Measurements from ENCODE around the gene HYCC1.
"Not testable (repeated sequence)": the region's sequence is repeated elsewhere in the genome, so short reads cannot be mapped to it uniquely, and the experiment has no call there.

The HYCC1 gene

GRCh38 chr7:23013715-23014649 lies at the start of gene HYCC1:
Gene HYCC1 (minus strand): TSS chr7:23014130. CDS start chr7:22991111, 23,019 bp downstream.
- peak; percentile 98 for DNase-seq (ENCODE audit: low spot score)

- DNase-seq (ENCODE audit: low spot score): no peak
These were observed 48.5 kb upstream of the HYCC1 start for GRCh38 chr7:23062452-23062851.

- DNase-seq (ENCODE audit: low spot score): no peak
These were observed 47.4 kb upstream of the HYCC1 start for GRCh38 chr7:23061327-23061726.

- DNase-seq (ENCODE audit: low spot score): peak; percentile 44
These were observed 44.6 kb upstream of the HYCC1 start for GRCh38 chr7:23058408-23059096.

- DNase-seq (ENCODE audit: low spot score): peak; percentile 69
These were observed 41.8 kb upstream of the HYCC1 start for GRCh38 chr7:23055582-23056178.

GRCh38 chr7:23051124-23051485 lies 37.2 kb upstream of the HYCC1 start:
- not testable (repeated sequence) for DNase-seq (ENCODE audit: low spot score)

GRCh38 chr7:23046336-23046735 lies 32.4 kb upstream of the HYCC1 start:
- DNase-seq (ENCODE audit: low spot score): not testable (repeated sequence)

- not testable (repeated sequence) for DNase-seq (ENCODE audit: low spot score)
These were observed 31.2 kb upstream of the HYCC1 start for GRCh38 chr7:23045086-23045485.

- no peak for DNase-seq (ENCODE audit: low spot score)
These were observed 30.7 kb upstream of the HYCC1 start for GRCh38 chr7:23044581-23044980.

- no peak for DNase-seq (ENCODE audit: low spot score)
These were observed 29.5 kb upstream of the HYCC1 start for GRCh38 chr7:23043441-23043840.

- not testable (repeated sequence) for DNase-seq (ENCODE audit: low spot score)
These were observed 25.7 kb upstream of the HYCC1 start for GRCh38 chr7:23039674-23040073.

- not testable (repeated sequence) for DNase-seq (ENCODE audit: low spot score)
These were observed 21.8 kb upstream of the HYCC1 start for GRCh38 chr7:23035542-23036371.

GRCh38 chr7:23027261-23027660 lies 13.3 kb upstream of the HYCC1 start:
- no peak for DNase-seq (ENCODE audit: low spot score)

- peak; percentile 32 for DNase-seq (ENCODE audit: low spot score)
These were observed 12.2 kb upstream of the HYCC1 start for GRCh38 chr7:23026164-23026563.

- no peak for DNase-seq (ENCODE audit: low spot score)
These were observed 10.5 kb upstream of the HYCC1 start for GRCh38 chr7:23024454-23024853.

GRCh38 chr7:23022851-23023250 lies 8.9 kb upstream of the HYCC1 start:
- no peak for DNase-seq (ENCODE audit: low spot score)

GRCh38 chr7:23022258-23022769 lies 8.4 kb upstream of the HYCC1 start:
- DNase-seq (ENCODE audit: low spot score): peak; percentile 22

GRCh38 chr7:23021596-23021995 lies 7.7 kb upstream of the HYCC1 start:
- DNase-seq (ENCODE audit: low spot score): no peak

- DNase-seq (ENCODE audit: low spot score): peak; percentile 92
These were observed 6.9 kb upstream of the HYCC1 start for GRCh38 chr7:23020742-23021401.

- no peak for DNase-seq (ENCODE audit: low spot score)
These were observed 4.8 kb upstream of the HYCC1 start for GRCh38 chr7:23018750-23019149.

GRCh38 chr7:23017309-23017708 lies 3.4 kb upstream of the HYCC1 start:
- no peak for DNase-seq (ENCODE audit: low spot score)
